Gastroesophageal sphincter (tissue), 4 donors: Measurements from ENCODE around the gene SMARCC2. TPM values are rescaled to one million over a fixed set of nuclear protein-coding genes. Genes with fewer than 3 reads are reported as not detected.

Experiments used
- ATAC-seq: fragments of 150-250 bp; one replicate; pipeline ENCODE4 v1.9.1; 2016; ENCODE audit warnings: mild to moderate bottlenecking, moderate library complexity
- H3K27ac ChIP-seq, 4 donors: fragments of 200-600 bp; sonication (generic) in 3 of 4; 1 replicate in 3 of 4; 2 replicates in 1 of 4; pipeline ENCODE4 v1.5.1; 2016 to 2019
- H3K27me3 ChIP-seq: fragments of 200-600 bp; sonication (generic); one replicate; pipeline ENCODE4 v1.5.1; 2019
- H3K36me3 ChIP-seq, 2 donors: fragments of 200-600 bp; sonication (generic); one replicate each; pipeline ENCODE4 v1.5.1; 2019; ENCODE audit warnings: control low read depth in 1 of 2
- H3K4me1 ChIP-seq, 3 donors: fragments of 200-600 bp; sonication (generic); 1 replicate in 2 of 3; 2 replicates in 1 of 3; pipeline ENCODE4 v1.5.1; 2016 to 2019; ENCODE audit warnings: control low read depth in 2 of 3
- H3K4me3 ChIP-seq, 2 donors: fragments of 200-600 bp; sonication (generic); one replicate each; pipeline ENCODE4 v1.5.1; 2019; ENCODE audit warnings: mild to moderate bottlenecking in 1 of 2, moderate library complexity in 1 of 2
- H3K9me3 ChIP-seq, 3 donors: fragments of 200-600 bp; sonication (generic); one replicate each; pipeline ENCODE4 v1.5.1; 2017 to 2019; ENCODE audit warnings: control low read depth in 2 of 3
- EP300 ChIP-seq: sonication (generic); formaldehyde crosslinking; IDR thresholded peaks from one replicate; pipeline ENCODE4 v1.6.1; 2017; ENCODE audit warnings: antibody characterized with exemption, mild to moderate bottlenecking
- POLR2A ChIP-seq, 2 donors: fragments of 450-650 bp; IDR thresholded peaks; one replicate each; pipeline ENCODE4 v1.6.1; 2017; ENCODE audit warnings: antibody characterized with exemption in 2 of 2, mild to moderate bottlenecking in 2 of 2, moderate library complexity in 1 of 2
- POLR2AphosphoS5 ChIP-seq: sonication (generic); formaldehyde crosslinking; IDR thresholded peaks from one replicate; pipeline ENCODE4 v1.6.1; 2017; ENCODE audit warnings: antibody characterized with exemption
- WGBS, 2 donors: methylation state at CpG; one replicate each; pipeline ENCODE4 v1.1.5; 2018; ENCODE audit warnings: low coverage in 1 of 2; 5-methylcytosine and 5-hydroxymethylcytosine counted together
- total RNA-seq, 4 donors: library from RNA; depleted of rRNA; stranded (reverse); fragments of >200 nt; gene quantifications; one replicate each; pipeline ENCODE4 v1.1.0, GENCODE V29; 2016
- TF ChIP-seq, protein P1 (sequence below), 4 experiments: fragments of 200-600 bp in 2 of 4; fragments of 450-650 bp in 2 of 4; sonication (generic) in 1 of 4; IDR thresholded peaks; one replicate each; pipeline ENCODE4 v1.5.1; 2017 to 2019; ENCODE audit warnings: antibody characterized with exemption in 4 of 4, mild to moderate bottlenecking in 2 of 4, moderate library complexity in 2 of 4

Gene SMARCC2
- total RNA-seq, 4 donors from 2014 or later = 76.5 to 109 (median 85.1) TPM

DNA sequence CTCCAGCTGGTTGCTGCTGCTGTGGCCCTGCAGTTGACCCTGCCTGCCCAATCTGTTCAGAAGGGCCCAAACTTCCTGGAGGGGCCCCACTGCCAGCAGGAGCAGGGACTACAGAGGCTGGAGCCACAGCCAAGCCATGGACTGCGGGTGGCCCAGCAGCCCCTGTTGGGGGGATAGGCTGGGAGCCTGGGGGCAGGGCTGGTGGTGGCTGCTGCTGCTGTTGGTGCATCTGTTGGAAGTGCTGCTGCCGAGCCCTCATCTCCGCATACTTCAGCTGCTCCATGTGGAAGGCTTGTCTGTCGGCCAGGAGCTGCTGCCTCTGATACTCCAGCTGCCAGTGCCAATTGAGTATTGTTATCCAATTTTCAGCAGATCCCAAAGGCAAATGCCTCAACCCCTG, 23.9 kb downstream of the SMARCC2 start:
- peaks cover 0 to 100% of the 10 kb centered on the region in 2 donors for H3K36me3 ChIP-seq
- TF ChIP-seq POLR2A (IDR thresholded peaks at IDR 0.05) (no peak), POLR2AphosphoS5 (no peak), EP300 (no peak)
- TF ChIP-seq, protein P1, sequence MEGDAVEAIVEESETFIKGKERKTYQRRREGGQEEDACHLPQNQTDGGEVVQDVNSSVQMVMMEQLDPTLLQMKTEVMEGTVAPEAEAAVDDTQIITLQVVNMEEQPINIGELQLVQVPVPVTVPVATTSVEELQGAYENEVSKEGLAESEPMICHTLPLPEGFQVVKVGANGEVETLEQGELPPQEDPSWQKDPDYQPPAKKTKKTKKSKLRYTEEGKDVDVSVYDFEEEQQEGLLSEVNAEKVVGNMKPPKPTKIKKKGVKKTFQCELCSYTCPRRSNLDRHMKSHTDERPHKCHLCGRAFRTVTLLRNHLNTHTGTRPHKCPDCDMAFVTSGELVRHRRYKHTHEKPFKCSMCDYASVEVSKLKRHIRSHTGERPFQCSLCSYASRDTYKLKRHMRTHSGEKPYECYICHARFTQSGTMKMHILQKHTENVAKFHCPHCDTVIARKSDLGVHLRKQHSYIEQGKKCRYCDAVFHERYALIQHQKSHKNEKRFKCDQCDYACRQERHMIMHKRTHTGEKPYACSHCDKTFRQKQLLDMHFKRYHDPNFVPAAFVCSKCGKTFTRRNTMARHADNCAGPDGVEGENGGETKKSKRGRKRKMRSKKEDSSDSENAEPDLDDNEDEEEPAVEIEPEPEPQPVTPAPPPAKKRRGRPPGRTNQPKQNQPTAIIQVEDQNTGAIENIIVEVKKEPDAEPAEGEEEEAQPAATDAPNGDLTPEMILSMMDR (IDR thresholded peaks at IDR 0.05) = no peak
- H3K9me3 ChIP-seq = no peaks in the 10 kb centered on the region
- H3K27ac ChIP-seq = peak overlapping the region in 3 of 4 donors; percentile 46 to 96 (median 93)
- no peaks in the 10 kb centered on the region for H3K27me3 ChIP-seq
- 17% methylated on average over 1 of the region's 4 CpGs; no CpG with 5 or more reads in 1 of the 2 donors for whole genome bisulfite sequencing, 2 donors
- H3K4me3 ChIP-seq = no peak overlapping the region
- ATAC-seq = no peak
- peaks cover 0 to 49% (median 14%) of the 10 kb centered on the region in 3 donors for H3K4me1 ChIP-seq

DNA sequence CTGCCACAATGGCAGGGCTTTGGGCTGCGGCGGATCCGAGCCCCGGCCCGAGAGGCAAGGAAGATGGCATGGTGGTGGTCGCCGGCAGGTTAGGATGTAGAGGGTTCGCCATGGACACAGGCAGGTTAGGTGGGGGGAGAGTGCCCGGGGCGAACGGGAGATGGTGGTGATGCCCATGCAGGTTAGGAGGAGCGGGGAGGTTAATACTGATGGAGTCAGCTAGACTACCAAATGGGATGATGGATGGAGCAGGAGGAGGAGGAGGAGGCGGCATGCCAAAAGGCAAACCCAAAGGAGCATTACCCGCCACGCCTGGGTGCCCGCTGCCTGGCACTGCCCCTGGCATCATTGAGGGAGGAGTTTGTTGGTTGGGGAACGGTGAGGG, 24.9 kb downstream of the SMARCC2 start:
- no peak for TF ChIP-seq EP300
- TF ChIP-seq POLR2A (IDR thresholded peaks at IDR 0.05) = no peak
- TF ChIP-seq, protein P1 (IDR thresholded peaks at IDR 0.05) = no peak
- peak; percentile 47 for TF ChIP-seq POLR2AphosphoS5
- Histone ChIP-seq H3K27me3 (no peaks in the 10 kb centered on the region), H3K27ac (peak overlapping the region in 3 of 4 donors; percentile 75 to 96 (median 93)), H3K4me1 (peaks cover 0 to 59% (median 18%) of the 10 kb centered on the region in 3 donors), H3K4me3 (no peak overlapping the region), H3K9me3 (no peaks in the 10 kb centered on the region), H3K36me3 (peaks cover 0 to 99% of the 10 kb centered on the region in 2 donors)
- no peak for ATAC-seq
- 65 to 71% methylated on average over 7 to 9 of the region's 17 CpGs for WGBS, 2 donors

DNA sequence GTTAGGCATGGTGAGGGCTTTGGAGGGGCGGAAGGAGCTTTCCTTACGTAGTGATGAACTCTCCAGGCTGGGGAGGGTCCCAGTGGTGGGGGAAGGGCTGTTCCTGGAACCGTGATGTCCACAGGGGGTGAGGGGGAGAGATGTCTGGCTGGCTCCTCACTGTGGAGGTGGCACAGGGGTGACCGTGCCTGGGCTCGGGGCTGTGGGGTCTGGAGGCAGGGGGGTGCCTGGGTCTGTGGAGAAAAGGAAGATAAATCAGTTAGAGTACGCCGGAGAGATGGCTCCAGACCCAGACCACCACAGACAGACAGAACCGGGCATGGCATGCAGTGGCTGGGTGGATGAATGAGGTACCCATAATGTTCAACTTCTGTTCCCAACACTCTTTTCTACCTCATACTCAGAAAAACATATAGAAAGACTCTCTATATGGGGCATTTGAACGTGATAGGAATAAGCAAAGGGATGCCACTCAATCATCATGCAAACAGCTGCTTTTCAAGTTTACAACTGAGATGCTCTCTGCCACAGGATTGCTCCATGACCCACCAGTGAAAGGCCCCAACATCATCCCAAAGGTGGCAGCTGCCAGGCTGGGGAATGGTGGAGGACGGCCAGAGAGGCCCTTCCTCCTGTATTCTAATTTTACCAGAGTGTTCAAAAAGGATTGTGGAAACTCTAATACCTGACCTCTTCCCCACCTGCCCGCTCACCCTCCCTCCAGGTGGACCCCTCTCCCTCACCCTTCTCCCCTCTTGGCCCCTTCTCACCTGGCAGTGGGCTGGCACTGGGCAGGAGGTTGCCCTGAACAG, 25.5 kb downstream of the SMARCC2 start:
- peaks cover 0 to 93% of the 10 kb centered on the region in 2 donors for H3K36me3 ChIP-seq
- H3K4me3 ChIP-seq = no peak overlapping the region
- peaks cover 0 to 60% (median 18%) of the 10 kb centered on the region in 3 donors for H3K4me1 ChIP-seq
- WGBS, 2 donors = 41 to 65% methylated on average over 8 to 9 of the region's 11 CpGs
- peak in 1 of 2 donors; percentile 14 for TF ChIP-seq POLR2A (IDR thresholded peaks at IDR 0.05)
- TF ChIP-seq, protein P1 (IDR thresholded peaks at IDR 0.05) = no peak
- no peaks in the 10 kb centered on the region for H3K9me3 ChIP-seq
- no peaks in the 10 kb centered on the region for H3K27me3 ChIP-seq
- ATAC-seq = no peak
- H3K27ac ChIP-seq = peak overlapping the region in 3 of 4 donors; percentile 75 to 96 (median 93)

DNA sequence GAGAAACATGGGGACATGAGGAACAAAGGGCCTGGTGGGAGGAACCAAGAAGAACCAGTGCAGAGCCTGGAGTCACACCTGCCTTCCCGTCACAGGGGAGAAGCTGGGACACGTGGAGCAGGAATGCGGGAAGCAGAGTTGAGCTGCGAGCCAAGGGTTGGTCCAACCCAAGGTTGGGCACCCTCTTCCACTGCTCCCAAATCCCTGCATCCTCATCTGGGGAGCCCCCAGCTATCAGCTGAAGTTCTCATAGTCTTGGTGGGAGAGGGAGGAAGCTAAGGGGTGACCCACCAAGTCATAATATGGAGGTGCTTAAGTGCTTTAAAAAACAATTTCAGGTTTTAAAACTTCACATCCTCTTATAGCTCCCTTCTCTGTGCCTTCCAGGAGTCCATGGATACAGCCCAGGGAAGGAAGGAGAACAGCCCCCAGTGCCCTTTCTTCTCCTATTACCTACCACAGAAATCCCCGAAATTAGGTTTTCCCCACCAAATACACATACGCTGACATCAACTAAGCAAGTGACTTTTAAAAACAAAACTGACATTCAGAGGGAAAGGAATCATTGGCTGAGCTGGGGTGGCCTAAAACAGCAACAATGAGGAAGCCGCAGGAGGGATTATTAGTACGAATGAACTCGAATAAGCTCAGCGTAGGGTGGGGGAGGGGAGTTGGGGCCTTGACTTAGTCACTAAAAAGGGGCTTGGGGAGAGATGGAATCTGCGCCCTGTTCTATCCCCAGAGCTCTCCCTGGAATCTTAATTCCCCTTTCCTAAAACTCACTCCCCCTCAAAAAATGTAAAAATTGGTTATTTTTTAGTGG, 26.6 kb downstream of the SMARCC2 start:
- Histone ChIP-seq H3K27ac (peak overlapping the region; percentile 78 to 99 (median 94)), H3K27me3 (no peaks in the 10 kb centered on the region), H3K36me3 (peaks cover 0 to 83% of the 10 kb centered on the region in 2 donors), H3K4me1 (peaks cover 0 to 60% (median 18%) of the 10 kb centered on the region in 3 donors), H3K4me3 (no peak overlapping the region), H3K9me3 (no peaks in the 10 kb centered on the region)
- TF ChIP-seq EP300 (no peak), POLR2AphosphoS5 (peak; percentile 64), POLR2A (IDR thresholded peaks at IDR 0.05) (no peak)
- TF ChIP-seq, protein P1 (IDR thresholded peaks at IDR 0.05) = no peak
- ATAC-seq = no peak
- WGBS, 2 donors = 21 to 24% methylated on average over 7 to 11 of the region's 11 CpGs
